ENCODE results near the gene EXOC2. TPM values are rescaled to one million over a fixed set of nuclear protein-coding genes. Genes with fewer than 3 reads are reported as not detected.

Gene EXOC2
- total RNA-seq, 1 donor from 2014 or later = 30.1 TPM

DNA sequence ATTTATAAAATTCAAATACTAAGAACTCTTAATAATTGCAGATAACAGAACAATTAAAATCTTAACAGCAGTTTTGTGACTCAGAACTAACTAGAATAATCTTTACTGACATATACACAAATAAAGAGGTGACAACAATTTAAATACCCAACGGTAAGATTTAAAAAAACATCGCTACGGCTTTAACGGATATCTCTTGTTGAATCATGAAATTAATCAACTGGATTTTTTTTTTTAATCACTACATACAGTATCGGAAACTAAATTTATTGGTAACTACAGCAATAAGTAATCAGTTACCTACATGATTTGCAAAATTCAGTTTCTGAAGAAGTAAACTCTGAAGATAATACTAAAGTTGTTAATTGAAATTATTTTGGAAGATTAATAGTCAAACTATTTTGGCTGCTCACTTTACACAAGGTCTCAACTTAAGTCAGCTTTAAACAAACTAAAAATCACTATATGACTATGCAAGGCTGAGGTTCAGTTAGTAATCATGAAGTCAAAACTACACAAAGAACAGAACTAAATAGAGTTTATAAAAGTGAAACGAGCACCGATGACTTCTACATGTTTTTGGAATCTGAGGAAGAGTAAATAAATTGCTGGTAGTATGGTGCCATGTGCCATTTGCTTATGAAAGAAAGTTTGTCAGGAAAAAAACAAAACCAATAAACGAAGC is 164.8 kb downstream of the EXOC2 start:
- DNase-seq (ENCODE audit: extremely low spot score, unreplicated experiment) = no peak
- Mint-ChIP-seq H3K27me3 (ENCODE audit: unreplicated experiment) (no peaks in the 10 kb centered on the region), H3K36me3 (ENCODE audit: unreplicated experiment) (peaks cover 20% of the 10 kb centered on the region), H3K4me3 (ENCODE audit: unreplicated experiment) (no peak overlapping the region), H3K9me3 (ENCODE audit: unreplicated experiment) (no peaks in the 10 kb centered on the region), H3K4me1 (ENCODE audit: unreplicated experiment) (no peaks in the 10 kb centered on the region), H3K27ac (ENCODE audit: unreplicated experiment) (no peak overlapping the region)
- TF ChIP-seq CTCF (IDR thresholded peaks at IDR 0.05) = no peak

DNA sequence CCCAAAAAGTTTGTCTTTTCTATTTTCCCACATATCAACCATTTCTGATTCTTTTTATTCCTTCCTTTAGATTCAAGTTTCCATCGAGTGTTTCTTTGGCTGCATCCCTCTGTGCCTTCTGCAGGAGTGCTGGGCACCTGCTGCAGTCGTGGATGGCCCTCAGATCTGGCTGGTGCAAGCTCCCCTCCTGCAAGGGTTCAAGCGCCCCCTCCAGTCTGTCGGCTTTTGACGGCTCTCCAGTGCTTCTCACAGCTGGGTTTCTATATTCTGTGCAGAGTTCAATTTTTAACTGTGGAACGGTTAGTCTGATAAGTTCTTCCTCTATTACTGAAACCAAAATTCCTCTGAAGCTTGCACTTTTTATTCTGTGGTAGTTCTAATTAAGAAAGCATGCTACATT is 168.1 kb downstream of the EXOC2 start:
- Mint-ChIP-seq H3K36me3 (ENCODE audit: unreplicated experiment) (peaks cover 35% of the 10 kb centered on the region), H3K27ac (ENCODE audit: unreplicated experiment) (no peak overlapping the region), H3K9me3 (ENCODE audit: unreplicated experiment) (no peaks in the 10 kb centered on the region), H3K4me1 (ENCODE audit: unreplicated experiment) (no peaks in the 10 kb centered on the region), H3K4me3 (ENCODE audit: unreplicated experiment) (no peak overlapping the region), H3K27me3 (ENCODE audit: unreplicated experiment) (no peaks in the 10 kb centered on the region)
- TF ChIP-seq CTCF (IDR thresholded peaks at IDR 0.05) = no peak
- no peak for DNase-seq (ENCODE audit: extremely low spot score, unreplicated experiment)

GRCh38 chr6:520820-521219 is 172.1 kb downstream of the EXOC2 start:
- Mint-ChIP-seq H3K27ac (ENCODE audit: unreplicated experiment) (no peak overlapping the region), H3K9me3 (ENCODE audit: unreplicated experiment) (peaks cover 15% of the 10 kb centered on the region), H3K27me3 (ENCODE audit: unreplicated experiment) (no peaks in the 10 kb centered on the region), H3K36me3 (ENCODE audit: unreplicated experiment) (peaks cover 47% of the 10 kb centered on the region), H3K4me1 (ENCODE audit: unreplicated experiment) (peaks cover 2% of the 10 kb centered on the region), H3K4me3 (ENCODE audit: unreplicated experiment) (no peak overlapping the region)
- TF ChIP-seq CTCF (IDR thresholded peaks at IDR 0.05) = no peak
- DNase-seq (ENCODE audit: extremely low spot score, unreplicated experiment) = no peak

DNA sequence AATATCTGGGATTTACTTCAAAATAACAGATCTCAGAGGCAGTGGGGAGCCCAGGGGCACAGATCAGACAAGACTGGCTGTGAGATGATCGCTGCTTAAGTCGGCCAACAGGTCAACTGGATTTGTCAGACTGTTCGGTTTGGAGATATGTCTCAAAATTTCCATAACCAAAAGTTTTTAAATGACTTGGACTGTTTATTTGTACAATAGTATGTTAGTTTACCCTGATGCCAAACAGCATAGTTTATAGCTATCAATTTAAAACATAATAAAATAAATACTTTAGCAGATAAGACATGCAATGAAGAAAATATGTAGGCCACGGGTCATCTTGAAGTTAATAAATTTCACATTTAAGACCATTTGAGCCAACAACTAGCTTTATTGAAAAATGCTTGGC is 174.7 kb downstream of the EXOC2 start:
- Mint-ChIP-seq H3K4me1 (ENCODE audit: unreplicated experiment) (peaks cover 6% of the 10 kb centered on the region), H3K27ac (ENCODE audit: unreplicated experiment) (no peak overlapping the region), H3K4me3 (ENCODE audit: unreplicated experiment) (no peak overlapping the region), H3K9me3 (ENCODE audit: unreplicated experiment) (peaks cover 15% of the 10 kb centered on the region), H3K27me3 (ENCODE audit: unreplicated experiment) (no peaks in the 10 kb centered on the region), H3K36me3 (ENCODE audit: unreplicated experiment) (peaks cover 38% of the 10 kb centered on the region)
- DNase-seq (ENCODE audit: extremely low spot score, unreplicated experiment) = no peak
- no peak for TF ChIP-seq CTCF (IDR thresholded peaks at IDR 0.05)

- H3K9me3 Mint-ChIP-seq (ENCODE audit: unreplicated experiment) = peaks cover 15% of the 10 kb centered on the region
- no peak for TF ChIP-seq CTCF (IDR thresholded peaks at IDR 0.05)
Observed at GRCh38 chr6:516213-516612, 176.7 kb downstream of the EXOC2 start.

More at GRCh38 chr6:516213-516612, 176.7 kb downstream of the EXOC2 start:
- Mint-ChIP-seq H3K4me3 (ENCODE audit: unreplicated experiment) (no peak overlapping the region), H3K4me1 (ENCODE audit: unreplicated experiment) (peaks cover 9% of the 10 kb centered on the region), H3K27me3 (ENCODE audit: unreplicated experiment) (no peaks in the 10 kb centered on the region), H3K36me3 (ENCODE audit: unreplicated experiment) (peaks cover 32% of the 10 kb centered on the region), H3K27ac (ENCODE audit: unreplicated experiment) (no peak overlapping the region)
- DNase-seq (ENCODE audit: extremely low spot score, unreplicated experiment) = no peak

Data from osteocyte (in vitro differentiated cells).